Hematopoietic multipotent progenitor cell treated with erythropoietin and hydrocortisone succinate and interleukin-3 and kit ligand, for 6 days (in vitro differentiated cells): ENCODE results near the gene MDM4.

Experiments used
- DNase-seq: peaks from one replicate; pipeline ENCODE4 v3.0.0-alpha.2; 2015

The MDM4 gene

DNA sequence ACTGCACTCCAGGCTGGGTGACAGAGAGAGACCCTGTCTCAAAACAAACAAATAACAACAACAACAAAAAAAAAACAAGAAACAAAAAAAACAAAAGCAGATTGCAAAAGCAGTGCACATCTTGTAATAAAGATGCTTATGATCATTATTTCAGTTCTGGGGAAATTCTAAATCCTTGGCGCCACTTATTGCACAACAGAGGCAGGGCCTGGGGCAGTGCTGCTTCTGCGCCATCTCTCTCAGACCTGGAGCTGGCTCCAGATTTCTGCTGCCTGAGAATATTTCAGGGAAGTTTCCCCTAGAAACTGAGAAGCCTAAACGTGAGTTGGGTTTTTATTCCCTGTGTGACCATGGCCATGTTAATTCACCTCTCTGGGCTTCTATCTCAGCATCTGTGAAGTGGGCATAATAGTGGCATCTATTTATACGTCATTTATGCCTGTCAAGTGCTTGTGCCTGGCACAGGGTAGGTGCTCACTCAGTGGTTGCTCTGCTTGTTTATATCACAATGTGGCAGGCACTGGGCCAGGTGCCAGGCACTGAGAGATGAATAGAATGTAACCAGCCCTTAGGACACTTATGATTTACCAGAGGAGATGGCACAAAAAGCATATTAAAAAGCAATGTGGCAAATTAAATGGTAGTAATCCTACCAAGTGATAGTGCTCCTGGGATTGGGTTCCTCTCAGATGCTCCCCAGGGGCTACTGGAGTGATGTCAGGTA, 67.9 kb downstream of the MDM4 start:
- no peak for DNase-seq

DNA sequence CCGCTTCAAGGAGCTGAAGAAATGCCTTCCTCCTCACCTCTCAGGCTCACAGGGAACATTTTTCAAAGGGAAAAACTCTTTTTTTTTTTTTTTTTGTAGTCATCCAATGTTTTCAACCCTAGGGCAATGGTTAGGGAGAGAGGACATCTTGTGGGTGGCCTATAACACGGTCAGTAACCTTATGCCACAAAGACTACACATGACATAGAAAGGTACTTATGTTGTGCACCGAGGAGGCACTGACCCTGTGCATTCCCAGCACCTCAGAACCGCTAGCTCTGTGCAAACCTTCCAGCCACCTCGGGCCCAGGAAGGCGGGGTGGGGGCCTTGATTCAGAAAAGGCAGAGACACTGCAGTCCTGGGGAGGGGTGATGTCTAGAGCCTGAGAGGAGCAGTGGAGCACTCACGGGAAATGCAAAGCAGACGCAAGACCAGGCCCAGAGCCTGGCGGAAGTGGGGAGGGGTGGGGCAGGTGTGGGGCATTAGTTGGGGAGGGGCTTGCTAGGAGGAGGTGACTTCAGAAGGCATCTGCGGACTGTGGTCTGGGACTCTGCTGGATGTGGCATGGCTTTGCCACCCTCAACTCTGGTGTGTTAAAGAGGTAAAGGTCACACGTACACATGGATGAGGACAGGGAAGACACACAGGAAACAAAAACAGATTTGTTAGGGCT, 68.6 kb downstream of the MDM4 start:
- no peak for DNase-seq

DNA sequence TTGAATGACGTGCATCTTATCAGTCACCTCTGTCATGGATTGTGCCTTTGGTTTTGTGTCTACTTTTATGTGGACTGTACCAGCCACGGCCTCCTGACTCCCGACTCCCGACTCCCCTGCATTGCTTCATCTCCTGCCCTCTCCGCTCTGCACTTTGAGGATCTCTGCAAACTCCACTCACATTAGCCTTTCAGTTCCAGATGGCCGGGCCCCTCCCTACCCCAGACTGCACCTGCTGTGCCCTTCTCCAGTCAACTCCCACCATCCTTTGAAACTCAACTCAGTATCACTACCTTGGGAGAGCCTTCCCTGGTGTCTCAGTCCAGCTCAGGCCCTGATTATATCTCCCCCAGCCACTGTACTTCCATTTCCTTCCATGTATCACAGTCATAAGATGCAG, 71.4 kb downstream of the MDM4 start:
- DNase-seq: no peak

DNA sequence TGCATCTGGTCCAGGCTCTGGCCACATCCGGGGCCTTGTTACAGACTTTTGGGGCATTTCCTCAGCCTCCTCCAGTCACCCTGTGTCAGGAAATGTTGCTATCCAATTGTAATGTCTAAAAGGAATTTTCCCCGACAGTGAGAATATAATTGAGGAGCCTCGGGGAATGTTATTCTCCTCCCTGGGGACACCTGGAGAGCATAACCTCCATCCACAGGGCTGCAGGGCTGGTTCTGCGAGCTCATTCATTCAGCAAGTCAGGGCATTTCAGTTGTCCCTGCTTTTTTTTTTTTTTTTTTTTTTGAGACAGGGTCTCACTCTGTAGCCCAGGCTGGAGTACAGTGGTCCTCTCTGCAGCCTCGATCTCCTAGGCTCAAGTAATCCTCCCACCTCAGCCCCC, 72.6 kb downstream of the MDM4 start:
- no peak for DNase-seq

DNA sequence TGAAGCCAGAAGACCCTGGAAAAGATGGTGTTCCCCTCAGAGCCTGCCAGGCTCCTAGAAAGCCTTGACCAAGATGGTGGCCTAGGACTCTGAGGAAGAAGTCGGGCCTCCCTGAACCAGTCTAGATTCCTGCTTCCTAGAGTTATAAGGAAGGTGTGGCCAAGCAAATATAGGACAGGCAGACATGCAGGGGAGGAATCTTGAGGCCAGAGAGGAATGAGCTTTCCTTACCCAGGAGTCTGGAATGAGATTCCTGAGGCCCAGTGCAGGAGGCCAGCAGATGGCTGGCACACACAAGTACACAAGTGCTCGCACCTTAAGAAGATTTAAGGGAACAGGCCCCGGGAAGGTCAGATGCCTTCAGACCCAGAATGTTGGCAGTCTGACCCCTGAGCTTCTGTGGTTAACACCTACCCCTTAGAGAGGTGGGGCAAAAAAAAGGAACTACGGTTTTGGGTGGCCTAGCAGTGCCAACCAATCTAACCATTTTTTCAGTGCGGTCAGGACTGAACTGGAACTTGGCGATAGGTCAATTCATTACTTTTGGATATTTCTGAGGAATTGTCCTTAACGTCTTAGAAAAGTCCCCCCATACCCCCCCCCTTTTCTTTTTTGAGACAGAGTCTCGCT, 73.3 kb downstream of the MDM4 start:
- no peak for DNase-seq

DNA sequence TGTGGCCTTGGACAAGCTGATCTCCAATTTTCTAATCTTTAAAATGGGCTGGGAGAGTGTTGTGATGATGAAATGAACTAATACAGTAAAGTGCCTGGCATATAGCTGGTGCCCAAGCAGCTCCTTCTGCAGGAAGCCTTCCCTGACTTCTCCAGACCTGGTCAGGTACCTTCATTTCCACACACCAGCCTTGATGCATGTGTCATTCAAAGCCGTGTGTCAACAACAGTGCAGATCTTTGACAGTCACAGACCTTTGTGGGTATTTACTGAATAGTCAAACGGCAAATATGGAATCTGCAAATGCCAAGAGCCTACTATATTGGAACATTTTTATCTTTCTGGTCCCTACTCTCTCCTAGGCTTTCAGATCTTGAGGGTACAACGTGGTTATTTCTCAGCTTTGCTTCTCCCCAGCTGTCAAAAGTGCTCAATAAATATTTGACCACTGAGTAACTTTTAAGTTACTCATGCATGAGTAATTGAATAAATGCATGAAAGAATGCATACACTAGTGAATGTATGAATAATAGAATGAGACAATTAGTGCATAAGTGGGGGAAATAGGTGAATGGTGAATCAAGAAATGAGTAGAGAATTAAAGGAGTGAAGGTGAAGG, 75.4 kb downstream of the MDM4 start:
- no peak for DNase-seq

DNA sequence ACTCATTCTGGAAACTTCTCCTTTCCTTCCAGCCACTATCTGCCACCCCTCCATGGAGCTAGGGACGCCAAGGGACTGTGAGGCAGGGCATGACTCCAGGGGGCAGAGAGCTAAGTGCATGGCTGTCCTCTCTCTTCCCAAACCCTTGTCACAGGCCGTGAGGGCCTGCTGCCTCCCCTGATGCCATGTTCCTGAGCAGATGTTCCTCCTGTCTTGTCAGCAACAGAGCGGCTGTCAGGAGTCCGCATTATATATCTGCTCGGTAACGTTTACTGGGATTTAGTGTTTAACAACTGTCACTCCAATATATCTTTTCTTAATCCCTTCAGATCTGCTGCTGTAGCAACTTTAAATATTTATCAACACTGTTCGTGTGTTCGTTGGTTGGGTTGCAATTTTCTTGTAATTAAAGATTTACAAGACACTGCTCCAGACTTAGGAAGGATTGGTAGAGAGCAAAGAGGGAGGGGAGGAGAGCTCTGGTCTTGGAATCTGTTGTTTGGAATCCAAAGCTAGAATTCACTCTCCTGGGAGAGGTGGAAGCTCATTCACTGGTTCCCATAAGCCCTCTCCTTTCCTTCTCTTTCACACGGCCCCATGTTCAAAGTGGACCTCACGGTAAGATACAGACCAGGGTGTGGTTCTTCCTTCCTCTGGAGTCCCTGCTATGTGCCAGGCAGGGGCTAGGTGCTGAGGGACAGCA, 76.2 kb downstream of the MDM4 start:
- DNase-seq: no peak

DNA sequence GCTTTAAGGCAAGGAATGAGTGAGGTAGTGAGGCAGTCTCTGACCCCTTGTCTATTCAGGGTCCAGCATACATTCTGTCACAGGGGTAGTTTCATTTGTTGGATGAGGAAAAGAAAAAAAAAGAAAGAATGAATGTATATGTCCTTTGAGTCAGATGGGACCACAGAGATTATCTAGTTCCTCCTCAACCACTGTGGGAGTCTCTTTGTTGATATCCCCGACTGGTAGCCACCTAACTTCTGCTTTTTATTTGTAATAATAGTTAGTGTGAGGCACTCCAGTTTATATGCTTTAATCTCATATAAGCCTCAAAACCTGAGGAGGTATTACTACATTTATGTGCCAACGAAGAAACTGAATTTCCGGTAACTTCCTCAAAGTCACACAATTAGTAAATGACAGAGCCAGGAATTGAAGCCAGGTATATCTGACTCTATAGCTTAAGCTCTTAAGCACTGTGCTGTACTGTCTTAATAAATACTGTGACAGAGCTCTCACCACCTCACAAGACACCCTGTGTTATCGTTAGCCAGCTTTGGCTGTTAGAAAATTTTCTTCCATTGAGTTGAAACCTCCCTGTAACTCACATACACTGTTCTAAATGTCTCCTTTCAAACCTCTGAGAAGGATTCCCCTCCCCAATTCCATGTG, 82.2 kb downstream of the MDM4 start:
- DNase-seq: peak; percentile 77

DNA sequence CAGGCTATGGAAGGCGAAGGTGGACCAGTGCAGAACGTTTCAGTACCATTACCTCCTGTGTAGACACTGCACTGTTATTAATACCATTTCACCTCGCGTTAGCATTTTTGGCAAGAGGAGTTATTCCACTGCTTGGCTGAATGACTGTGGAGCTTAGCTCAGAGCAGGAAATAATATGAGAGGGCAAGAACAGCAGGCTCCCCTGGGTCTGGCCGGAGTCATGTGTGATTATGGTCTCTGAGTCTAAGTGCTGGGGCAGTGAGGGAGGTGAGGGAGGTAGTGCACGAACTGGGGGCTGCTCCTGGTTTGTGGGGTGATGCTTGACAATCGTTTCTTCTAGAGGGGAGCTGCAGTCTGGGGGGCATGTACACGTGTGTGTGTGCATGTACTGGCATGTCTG, 82.9 kb downstream of the MDM4 start:
- no peak for DNase-seq

DNA sequence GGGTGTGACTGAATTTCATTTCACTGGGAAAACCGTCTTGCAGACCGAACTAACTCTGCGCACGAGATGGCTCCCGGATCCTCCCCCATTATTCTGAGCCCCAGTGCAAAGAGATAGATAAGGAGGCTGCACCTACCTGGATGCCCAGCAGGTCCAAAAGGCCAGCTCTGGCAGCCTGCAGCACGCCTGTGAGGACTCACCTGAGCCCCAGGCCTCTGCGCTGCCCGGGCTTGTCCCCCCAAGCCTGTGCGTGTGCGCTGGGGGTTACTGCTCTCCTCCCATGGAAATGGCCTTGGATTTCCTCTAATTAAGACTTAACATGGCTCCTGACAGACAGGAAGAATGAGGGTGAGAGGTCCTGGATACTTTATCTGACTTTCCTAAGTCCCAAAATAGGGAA, 83.4 kb downstream of the MDM4 start:
- no peak for DNase-seq

DNA sequence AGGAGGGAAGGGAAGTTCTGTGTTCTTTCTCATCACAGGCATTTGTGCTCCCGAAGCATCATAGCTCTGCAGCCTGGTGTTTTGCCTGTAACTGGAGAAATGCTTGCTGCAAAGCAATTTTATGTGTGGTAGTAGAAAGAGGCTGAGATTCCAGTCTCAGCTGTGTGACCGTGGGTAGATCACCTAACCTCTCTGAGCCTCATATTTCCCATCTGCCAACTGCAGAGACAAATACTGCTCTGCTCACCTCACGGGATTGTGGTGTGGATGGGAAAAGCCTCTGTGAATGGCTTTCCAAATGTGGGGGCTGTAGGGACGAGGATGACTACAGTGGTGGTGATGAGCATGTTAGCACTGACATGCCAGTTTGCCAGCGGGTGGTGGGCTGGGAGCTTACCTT, 84.0 kb downstream of the MDM4 start:
- DNase-seq: no peak

DNA sequence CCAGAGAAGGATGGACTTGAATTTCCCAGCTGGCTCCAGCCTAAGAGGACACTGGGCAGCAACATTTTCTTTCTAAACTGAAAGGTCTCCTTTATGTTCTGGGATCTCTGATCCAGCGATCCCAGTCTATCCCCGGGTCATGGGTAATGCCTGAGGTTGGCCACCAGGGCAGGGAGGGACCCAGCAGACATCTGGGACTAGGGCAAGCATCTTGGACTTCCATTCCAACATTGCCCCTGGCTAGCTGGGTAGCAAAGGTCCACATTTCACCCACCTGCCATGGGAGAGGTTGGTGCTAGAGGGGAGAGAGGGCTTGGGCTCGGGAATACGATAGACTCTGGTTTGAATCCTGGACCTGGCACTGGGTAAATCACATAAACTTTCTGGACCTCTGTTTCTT, 84.8 kb downstream of the MDM4 start:
- no peak for DNase-seq

DNA sequence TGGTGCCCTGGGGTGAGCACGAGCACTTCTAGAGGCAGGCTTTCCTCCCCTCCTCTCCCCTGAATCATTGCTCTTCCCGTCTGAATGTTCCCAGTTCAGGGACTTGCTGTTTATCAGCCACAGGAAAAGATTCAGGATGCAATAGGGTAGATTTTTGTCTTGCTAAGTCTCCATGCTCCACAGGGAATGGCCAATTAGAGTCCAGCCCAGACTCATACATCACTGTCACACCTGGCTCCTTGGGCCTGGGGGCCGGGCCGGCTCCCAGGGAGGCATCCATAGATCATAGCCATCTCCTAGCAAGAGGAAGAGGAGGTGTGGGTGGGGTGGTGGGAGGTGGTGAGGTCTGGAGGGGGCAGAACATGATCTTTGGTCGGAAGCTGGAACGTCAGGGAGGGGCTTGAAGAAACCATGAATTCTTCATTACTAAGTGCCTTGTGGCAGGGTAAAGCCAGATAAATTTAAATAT, 85.9 kb downstream of the MDM4 start:
- no peak for DNase-seq

DNA sequence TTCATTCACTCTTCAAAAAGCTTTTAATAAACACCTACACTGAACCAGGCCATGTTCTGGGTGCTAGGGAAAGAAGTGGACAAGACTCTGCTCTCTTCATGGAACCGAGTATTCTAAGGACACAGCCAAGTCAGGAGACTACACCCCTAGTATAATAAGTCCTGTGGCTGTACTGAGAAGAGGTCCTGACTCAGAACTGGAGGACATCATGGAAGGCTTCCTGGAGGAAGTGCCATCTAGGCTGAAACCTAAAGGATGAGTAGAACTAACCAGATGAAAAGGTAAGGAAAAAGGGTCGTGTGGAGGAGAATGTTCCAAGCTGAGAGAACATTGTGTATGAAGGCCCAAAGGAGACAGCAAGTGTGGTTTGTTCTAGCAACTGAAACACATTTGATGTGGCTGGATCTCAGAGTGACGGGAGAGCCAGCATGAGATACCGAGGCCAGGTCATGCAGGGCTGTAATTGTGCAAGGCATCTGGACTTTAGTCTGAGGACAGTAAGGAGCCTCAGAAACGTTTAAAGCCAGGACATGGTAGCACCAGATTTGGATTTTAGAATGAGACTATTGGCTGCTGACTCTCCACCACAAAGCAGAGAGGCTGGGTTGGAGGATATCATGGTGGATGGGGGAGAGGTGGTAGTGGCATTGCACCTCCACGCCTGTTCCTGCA, 86.8 kb downstream of the MDM4 start:
- no peak for DNase-seq

DNA sequence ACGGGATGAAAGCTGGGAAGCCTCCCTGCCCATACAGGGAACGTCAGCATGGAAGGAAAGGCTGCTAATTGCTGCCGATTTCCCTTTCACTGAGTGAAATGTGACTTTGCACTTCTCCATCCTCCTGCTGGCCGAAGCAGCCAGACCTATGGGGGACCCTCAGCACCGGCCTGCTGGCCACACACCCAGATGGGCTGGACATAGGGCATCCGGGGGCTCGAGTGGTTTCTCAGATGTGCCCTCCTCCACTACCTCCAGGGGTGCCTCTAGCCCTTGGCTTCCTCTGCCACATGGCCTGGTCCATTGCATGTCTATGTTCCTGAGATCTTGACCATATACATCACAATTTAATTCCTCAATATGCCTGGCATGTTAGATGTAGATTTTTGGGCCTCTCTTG, 89.6 kb downstream of the MDM4 start:
- no peak for DNase-seq
